ENCODE measurements around the gene ZNF282.

- TF ChIP-seq IKZF3 (tag by site-specific recombination; IDR thresholded peaks at IDR 0.05) (no peak), CTCF (tag by site-specific recombination; IDR thresholded peaks at IDR 0.05) (no peak), ZNF133 (tag by site-specific recombination; IDR thresholded peaks at IDR 0.05) (no peak), ZBTB26 (tag by site-specific recombination; optimal IDR thresholded peaks at IDR 0.05) (no peak), ZBTB7A (tag by site-specific recombination; IDR thresholded peaks at IDR 0.05; ENCODE audit: low read depth) (no peak), ZEB2 (tag by site-specific recombination; IDR thresholded peaks at IDR 0.05) (no peak), ZFP3 (tag by site-specific recombination; IDR thresholded peaks at IDR 0.05; ENCODE audit: low read depth) (no peak)
These were observed 22.8 kb upstream of the ZNF282 start for GRCh38 chr7:149172534-149172920.

Measured in HEK293 (cell line).